CD14-positive monocyte (primary cell): ENCODE measurements around the gene GRID1. TPM values are rescaled to one million over a fixed set of nuclear protein-coding genes. Genes with fewer than 3 reads are reported as not detected.

Source experiments
- DNase-seq, 3 donors: peaks; one replicate each; pipeline ENCODE4 v3.0.0-alpha.2; 2011 to 2022
- H2AFZ ChIP-seq: 2 replicates; pipeline ENCODE4 v1.6.0; 2012; ENCODE audit warnings: mild to moderate bottlenecking, low read depth, low read length, inconsistent platforms; ENCODE audit not compliant: insufficient read depth, poor library complexity, severe bottlenecking
- H3K27ac ChIP-seq, 2 donors: 1 replicate in 1 of 2; 2 replicates in 1 of 2; pipeline ENCODE4 v1.5.1; 2012 to 2013; ENCODE audit warnings: low read length in 2 of 2, control low read depth in 1 of 2, inconsistent platforms in 1 of 2, low read depth in 1 of 2, mild to moderate bottlenecking in 1 of 2
- H3K27me3 ChIP-seq, 2 donors: one replicate each; pipeline versions ENCODE4 v1.6.0 to v1.6.1; 2011 to 2013; ENCODE audit warnings: low read length in 2 of 2; ENCODE audit not compliant: control insufficient read depth in 2 of 2, insufficient read depth in 2 of 2
- H3K36me3 ChIP-seq, 2 donors: replicated peaks in 1 of 2; 1 replicate in 1 of 2; 2 replicates in 1 of 2; pipeline versions ENCODE4 v1.5.1 to v1.6.1; 2012 to 2013; ENCODE audit warnings: low read length in 2 of 2, control low read depth in 1 of 2, inconsistent platforms in 1 of 2, mild to moderate bottlenecking in 1 of 2; ENCODE audit not compliant: insufficient read depth in 2 of 2, control insufficient read depth in 1 of 2
- H3K4me1 ChIP-seq, 2 donors: 1 replicate in 1 of 2; 2 replicates in 1 of 2; pipeline versions ENCODE4 v1.5.1 to v1.6.1; 2012 to 2013; ENCODE audit warnings: low read length in 2 of 2, control low read depth in 1 of 2, inconsistent platforms in 1 of 2, mild to moderate bottlenecking in 1 of 2, moderate library complexity in 1 of 2; ENCODE audit not compliant: insufficient read depth in 2 of 2, control insufficient read depth in 1 of 2
- H3K4me2 ChIP-seq: replicated peaks from 2 replicates; pipeline ENCODE3; 2012; ENCODE audit warnings: low read length, moderate library complexity, mild to moderate bottlenecking; ENCODE audit not compliant: poor library complexity, severe bottlenecking; ENCODE audit errors: extremely low read depth
- H3K4me3 ChIP-seq, 3 experiments: fragments of 200-600 bp in 1 of 3; sonication (generic) in 1 of 3; replicated peaks in 1 of 3; 1 replicate in 2 of 3; 2 replicates in 1 of 3; pipeline ENCODE4 v1.5.1; 2011 to 2013; ENCODE audit warnings: low read length in 3 of 3, mild to moderate bottlenecking in 3 of 3, control low read depth in 2 of 3, low read depth in 2 of 3, inconsistent platforms in 1 of 3, moderate library complexity in 1 of 3
- H3K79me2 ChIP-seq: 2 replicates; pipeline ENCODE4 v1.6.0; 2012; ENCODE audit warnings: mild to moderate bottlenecking, control low read depth, inconsistent platforms, low read length, moderate library complexity; ENCODE audit not compliant: insufficient read depth
- H3K9ac ChIP-seq: 2 replicates; pipeline ENCODE4 v1.6.0; 2017; ENCODE audit warnings: low read length, mild to moderate bottlenecking; ENCODE audit not compliant: insufficient read depth, poor library complexity, severe bottlenecking
- H3K9me3 ChIP-seq, 2 donors: replicated peaks in 1 of 2; 1 replicate in 1 of 2; 2 replicates in 1 of 2; pipeline versions ENCODE4 v1.5.1 to v1.6.1; 2012 to 2013; ENCODE audit warnings: low read length in 2 of 2, control low read depth in 1 of 2; ENCODE audit not compliant: control insufficient read depth in 1 of 2, insufficient read depth in 1 of 2
- H4K20me1 ChIP-seq: 2 replicates; pipeline ENCODE4 v1.6.0; 2012; ENCODE audit warnings: mild to moderate bottlenecking, low read length, control low read depth, moderate library complexity; ENCODE audit not compliant: insufficient read depth
- H3K27ac Mint-ChIP-seq, 7 donors: one replicate each; pipeline ENCODE4 v1.8.0; 2020; ENCODE audit warnings: mild to moderate bottlenecking in 7 of 7, mixed read lengths in 7 of 7, moderate library complexity in 6 of 7, inconsistent platforms in 2 of 7
- H3K27me3 Mint-ChIP-seq, 3 donors: one replicate each; pipeline ENCODE4 v1.8.0; 2021 to 2022; ENCODE audit warnings: low read depth in 3 of 3, mild to moderate bottlenecking in 3 of 3, mixed read lengths in 3 of 3, moderate library complexity in 3 of 3, inconsistent platforms in 1 of 3
- H3K36me3 Mint-ChIP-seq, 2 donors: one replicate each; pipeline ENCODE4 v1.8.0; 2020; ENCODE audit warnings: mixed read lengths in 2 of 2, inconsistent platforms in 1 of 2, mild to moderate bottlenecking in 1 of 2
- H3K4me1 Mint-ChIP-seq: one replicate; pipeline ENCODE4 v1.8.0; 2020; ENCODE audit warnings: mild to moderate bottlenecking, mixed read lengths
- H3K4me3 Mint-ChIP-seq, 2 donors: one replicate each; pipeline ENCODE4 v1.8.0; 2020; ENCODE audit warnings: mild to moderate bottlenecking in 2 of 2, mixed read lengths in 2 of 2, moderate library complexity in 1 of 2
- H3K9me3 Mint-ChIP-seq, 7 donors: one replicate each; pipeline ENCODE4 v1.8.0; 2020 to 2022; ENCODE audit warnings: mixed read lengths in 7 of 7, mild to moderate bottlenecking in 6 of 7, moderate library complexity in 6 of 7, inconsistent platforms in 2 of 7
- WGBS: methylation state at CpG from one replicate; pipeline ENCODE4 v1.1.5; 2013; ENCODE audit warnings: missing lambda C conversion rate; ENCODE audit not compliant: insufficient coverage; 5-methylcytosine and 5-hydroxymethylcytosine counted together
- intact Hi-C, 2 donors: fragments of 100-400 bp; cut with micrococcal nuclease; formaldehyde crosslinking; loops; one replicate each; pipeline versions ENCODE4 v1.15.0 to v1.15.1; 2023
- polyA plus RNA-seq, 3 donors: library from polyadenylated mRNA; depleted of rRNA in 1 of 3; unstranded in 2 of 3; stranded (reverse) in 1 of 3; fragments of 300-500 nt in 2 of 3; fragments of >200 nt in 1 of 3; fragmentation: Illumina TruSeq in 2 of 3; gene quantifications; 1 replicate in 2 of 3; 2 replicates in 1 of 3; pipeline ENCODE4 v1.2.3, GENCODE V29; 2012 to 2021
- TF ChIP-seq, protein P1 (sequence below): fragments of 200-600 bp; IDR thresholded peaks from one replicate; pipeline ENCODE4 v1.8.0; 2022; ENCODE audit warnings: antibody characterized with exemption, mild to moderate bottlenecking

Gene GRID1
- polyA plus RNA-seq, 3 donors: not detected

DNA sequence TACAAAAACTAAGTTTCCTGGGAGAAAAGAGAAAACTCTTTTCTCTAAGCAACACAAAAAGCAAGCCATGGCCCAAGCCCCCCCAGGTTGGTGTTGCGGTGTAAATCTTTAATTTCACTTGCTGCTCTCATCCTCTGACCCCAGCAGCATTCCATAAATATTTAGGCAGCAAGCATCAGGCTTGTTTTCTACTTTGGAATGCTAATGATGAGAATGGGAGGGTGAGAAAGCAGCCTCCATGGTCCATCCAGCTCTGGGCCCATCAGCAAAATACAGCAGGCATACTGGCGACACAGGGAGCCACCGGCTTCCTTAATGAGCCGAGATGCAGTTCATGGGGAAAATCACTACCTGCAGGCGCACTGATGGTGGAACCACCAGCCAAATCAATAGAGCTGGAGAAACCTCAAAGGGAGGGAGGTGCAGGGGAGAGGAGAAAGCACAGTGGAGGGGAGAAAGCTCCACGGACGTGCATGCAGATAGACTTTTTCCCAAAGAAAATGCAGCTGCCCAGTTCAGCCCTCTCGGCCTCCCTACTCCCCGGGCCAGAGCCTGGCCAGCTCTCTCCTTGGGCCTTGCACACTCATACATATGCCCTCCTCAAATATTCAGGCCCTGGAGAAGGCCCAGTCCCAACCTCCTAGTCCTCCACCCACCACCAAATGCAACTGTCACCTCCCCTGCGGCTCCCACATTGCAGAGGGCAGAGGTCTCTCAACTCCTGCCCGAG, 131.9 kb downstream of the GRID1 start:
- Histone ChIP-seq H3K27ac (no peak overlapping the region), H3K4me3 (peak overlapping the region in 1 of 3 experiments; percentile 11), H3K36me3 (no peaks in the 10 kb centered on the region), H3K9me3 (peaks cover 8 to 24% of the 10 kb centered on the region in 2 donors), H3K79me2 (no peaks in the 10 kb centered on the region), H3K9ac (no peak overlapping the region), H2AFZ (no peak overlapping the region), H3K4me1 (peaks cover 34 to 43% of the 10 kb centered on the region in 2 donors), H4K20me1 (no peaks in the 10 kb centered on the region), H3K27me3 (no peaks in the 10 kb centered on the region), H3K4me2 (peak overlapping the region; percentile 41)
- Mint-ChIP-seq H3K36me3 (no peaks in the 10 kb centered on the region), H3K4me3 (no peak overlapping the region), H3K27ac (no peak overlapping the region), H3K4me1 (peaks cover 38% of the 10 kb centered on the region), H3K27me3 (peaks cover 0 to 3% (median 0%) of the 10 kb centered on the region in 3 donors), H3K9me3 (peaks cover 14 to 23% (median 19%) of the 10 kb centered on the region in 7 donors)
- 91% methylated on average over 9 of the region's 11 CpGs for WGBS
- no peak for DNase-seq
- intact Hi-C loops: no loop called here
- TF ChIP-seq, protein P1, sequence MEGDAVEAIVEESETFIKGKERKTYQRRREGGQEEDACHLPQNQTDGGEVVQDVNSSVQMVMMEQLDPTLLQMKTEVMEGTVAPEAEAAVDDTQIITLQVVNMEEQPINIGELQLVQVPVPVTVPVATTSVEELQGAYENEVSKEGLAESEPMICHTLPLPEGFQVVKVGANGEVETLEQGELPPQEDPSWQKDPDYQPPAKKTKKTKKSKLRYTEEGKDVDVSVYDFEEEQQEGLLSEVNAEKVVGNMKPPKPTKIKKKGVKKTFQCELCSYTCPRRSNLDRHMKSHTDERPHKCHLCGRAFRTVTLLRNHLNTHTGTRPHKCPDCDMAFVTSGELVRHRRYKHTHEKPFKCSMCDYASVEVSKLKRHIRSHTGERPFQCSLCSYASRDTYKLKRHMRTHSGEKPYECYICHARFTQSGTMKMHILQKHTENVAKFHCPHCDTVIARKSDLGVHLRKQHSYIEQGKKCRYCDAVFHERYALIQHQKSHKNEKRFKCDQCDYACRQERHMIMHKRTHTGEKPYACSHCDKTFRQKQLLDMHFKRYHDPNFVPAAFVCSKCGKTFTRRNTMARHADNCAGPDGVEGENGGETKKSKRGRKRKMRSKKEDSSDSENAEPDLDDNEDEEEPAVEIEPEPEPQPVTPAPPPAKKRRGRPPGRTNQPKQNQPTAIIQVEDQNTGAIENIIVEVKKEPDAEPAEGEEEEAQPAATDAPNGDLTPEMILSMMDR: no peak

DNA sequence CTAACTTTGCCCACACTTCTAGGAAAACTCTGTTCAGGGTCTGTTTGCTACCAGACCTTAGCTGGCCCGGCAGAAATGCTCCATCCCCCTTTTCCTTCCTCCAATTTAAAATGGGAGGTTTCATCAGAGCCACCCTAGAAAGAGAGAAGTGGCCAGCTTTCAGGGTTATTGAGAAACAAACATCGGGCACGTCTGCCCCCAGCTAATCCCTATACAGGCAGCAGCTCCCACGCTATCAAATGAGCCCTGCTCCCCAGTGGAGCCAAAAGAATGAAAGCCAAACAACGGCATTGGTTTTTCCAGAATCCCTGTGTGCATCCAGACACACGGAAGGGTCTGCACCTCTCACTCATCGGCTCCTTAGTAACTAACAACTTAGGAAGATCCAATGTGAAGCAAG, 132.5 kb downstream of the GRID1 start:
- intact Hi-C loops: no loop called here
- Histone ChIP-seq H3K36me3 (no peaks in the 10 kb centered on the region), H3K27ac (peak overlapping the region in 1 of 2 donors; percentile 55), H3K4me3 (peak overlapping the region in 1 of 3 experiments; percentile 11), H3K79me2 (no peaks in the 10 kb centered on the region), H4K20me1 (no peaks in the 10 kb centered on the region), H2AFZ (peak overlapping the region; percentile 20), H3K27me3 (no peaks in the 10 kb centered on the region), H3K4me2 (peak overlapping the region; percentile 41), H3K4me1 (peaks cover 40 to 49% of the 10 kb centered on the region in 2 donors), H3K9me3 (peaks cover 8 to 24% of the 10 kb centered on the region in 2 donors), H3K9ac (no peak overlapping the region)
- Mint-ChIP-seq H3K36me3 (no peaks in the 10 kb centered on the region), H3K27ac (peak overlapping the region in 3 of 7 donors; percentile 46 to 50 (median 48)), H3K27me3 (peaks cover 0 to 3% (median 0%) of the 10 kb centered on the region in 3 donors), H3K9me3 (peaks cover 13 to 23% (median 18%) of the 10 kb centered on the region in 7 donors), H3K4me3 (peak overlapping the region in 1 of 2 donors; percentile 71), H3K4me1 (peaks cover 44% of the 10 kb centered on the region)
- WGBS: 20% methylated on average over 5 of the region's 7 CpGs
- DNase-seq: peak; percentile 36 to 43 (median 38)
- TF ChIP-seq, protein P1: no peak
